Inflammatory macrophage treated with lipopolysaccharide for 4 hours (primary cell): Measurements from ENCODE around the gene CELA2B.
"Not testable (repeated sequence)": the region's sequence is repeated elsewhere in the genome, so short reads cannot be mapped to it uniquely, and the experiment has no call there.

Experiments used
- DNase-seq: peaks from one replicate; pipeline ENCODE4 v3.0.0-alpha.2; 2020

The CELA2B gene

DNA sequence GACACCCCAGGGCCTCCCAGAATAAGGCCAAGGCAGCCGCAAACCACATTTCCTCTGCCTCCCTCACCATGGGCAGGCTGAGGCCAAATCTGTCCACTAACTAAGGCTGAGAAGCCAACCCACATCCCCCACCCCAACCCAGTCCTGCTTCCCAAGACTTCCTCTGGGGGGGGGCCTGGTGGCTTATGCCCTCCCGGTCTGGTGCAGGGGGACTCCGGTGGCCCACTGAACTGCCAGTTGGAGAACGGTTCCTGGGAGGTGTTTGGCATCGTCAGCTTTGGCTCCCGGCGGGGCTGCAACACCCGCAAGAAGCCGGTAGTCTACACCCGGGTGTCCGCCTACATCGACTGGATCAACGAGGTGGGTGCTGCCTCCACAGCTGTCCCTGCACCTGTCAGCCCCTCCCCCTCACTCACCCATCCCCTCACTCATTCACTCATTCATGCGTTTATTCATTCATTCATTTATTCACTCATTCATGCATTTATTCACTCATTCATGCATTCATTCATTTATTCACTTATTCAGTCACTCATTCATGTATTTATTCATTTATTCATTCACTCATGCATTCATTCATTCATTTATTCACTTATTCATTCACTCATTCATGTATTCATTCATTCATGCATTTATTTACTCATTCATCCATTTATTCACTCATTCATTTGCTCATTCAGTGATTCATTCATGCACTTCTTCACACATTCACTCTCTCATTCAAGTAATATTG, 30.3 kb upstream of the CELA2B start:
- no peak for DNase-seq

- no peak for DNase-seq
These were observed 29.7 kb upstream of the CELA2B start for GRCh38 chr1:15446212-15446611.

GRCh38 chr1:15448877-15449462, 26.9 kb upstream of the CELA2B start:
- no peak for DNase-seq

- DNase-seq: no peak
These were observed 26.3 kb upstream of the CELA2B start for GRCh38 chr1:15449567-15449966.

DNA sequence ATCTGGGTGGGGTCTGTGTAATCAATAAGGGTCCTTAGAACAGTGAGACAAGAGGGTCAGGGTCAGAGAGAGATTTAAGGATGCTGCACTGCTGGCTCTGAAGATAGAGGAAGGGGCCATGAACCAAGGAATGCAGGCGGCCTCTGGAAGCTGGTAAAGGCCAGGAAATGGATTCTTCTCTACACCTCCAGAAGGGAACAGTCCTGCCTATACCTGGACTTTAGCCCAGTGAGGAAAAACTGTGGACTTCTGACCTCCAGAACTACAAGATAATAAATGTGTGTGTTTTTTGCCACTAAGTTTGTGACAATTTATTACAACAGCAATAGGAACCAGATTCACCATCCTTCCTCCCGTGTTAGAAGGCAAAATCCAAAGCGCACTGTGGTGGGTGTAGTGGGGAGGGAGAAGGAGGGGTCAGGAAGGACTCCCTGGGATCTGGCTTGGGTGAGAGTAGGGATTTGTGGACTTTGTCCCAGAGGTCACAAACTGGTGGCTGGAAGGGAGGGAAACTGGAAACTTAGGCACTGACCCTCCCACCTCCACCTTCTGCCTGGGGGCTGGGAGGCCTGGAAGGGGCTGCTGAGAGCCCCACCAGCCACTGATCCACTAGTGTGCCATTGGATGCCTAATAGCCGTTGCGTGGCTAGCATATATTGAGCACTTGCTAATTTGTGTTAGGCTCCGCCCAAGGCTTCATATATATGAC, 24.7 kb upstream of the CELA2B start:
- DNase-seq: no peak

GRCh38 chr1:15452216-15452615, 23.7 kb upstream of the CELA2B start:
- DNase-seq: no peak

DNA sequence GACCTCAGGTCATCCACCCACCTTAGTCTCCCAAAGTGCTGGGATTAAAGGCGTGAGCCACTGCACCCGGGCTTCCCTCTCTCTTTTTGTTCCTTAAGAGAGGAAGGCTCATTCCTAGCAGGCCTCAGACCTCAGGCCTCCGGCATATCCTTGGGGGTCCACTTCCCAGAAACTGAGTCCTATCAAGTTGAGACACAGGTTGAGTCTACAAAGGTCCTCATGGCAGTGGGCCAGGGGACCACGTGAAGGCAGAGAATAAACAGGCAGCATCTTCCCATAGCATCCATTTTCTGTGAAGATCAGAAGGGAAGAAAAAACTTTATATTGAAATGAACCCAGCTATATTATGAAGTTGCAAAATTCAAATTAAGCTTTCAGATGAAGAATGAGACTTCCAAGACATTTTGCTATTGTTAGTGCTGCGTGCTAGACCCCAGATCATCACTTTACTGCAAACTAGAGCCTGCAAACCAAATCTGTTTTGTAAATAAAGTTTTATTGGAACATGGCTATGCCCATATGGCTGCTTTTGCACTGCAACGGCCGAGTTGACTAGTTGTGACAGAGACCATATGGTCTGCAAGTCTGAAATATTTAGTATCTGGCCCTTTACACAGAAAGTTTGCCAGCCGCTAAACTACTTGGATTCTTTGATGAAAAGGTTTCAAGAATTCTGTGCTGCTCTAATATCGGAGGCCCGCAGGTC, 22.9 kb upstream of the CELA2B start:
- DNase-seq: no peak

GRCh38 chr1:15453734-15454133, 22.2 kb upstream of the CELA2B start:
- DNase-seq: no peak

DNA sequence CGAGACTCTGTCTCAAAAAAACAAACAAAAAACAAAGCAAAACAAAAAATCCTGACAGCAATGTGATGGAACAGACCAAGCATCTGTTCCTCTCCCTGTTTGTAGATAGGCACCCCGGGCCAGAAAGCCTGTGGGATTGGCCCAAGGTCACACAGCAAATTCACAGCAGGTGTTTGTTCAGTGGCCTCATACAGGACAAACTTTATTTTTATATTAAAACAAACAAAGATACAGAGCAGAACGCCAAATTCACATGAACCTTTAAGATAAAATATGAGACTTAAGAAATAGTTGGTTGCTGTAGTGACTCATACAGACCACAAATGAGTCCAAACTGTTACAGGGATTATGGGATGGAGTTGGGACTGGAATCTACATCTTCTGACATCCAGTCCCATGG, 21.6 kb upstream of the CELA2B start:
- no peak for DNase-seq

DNA sequence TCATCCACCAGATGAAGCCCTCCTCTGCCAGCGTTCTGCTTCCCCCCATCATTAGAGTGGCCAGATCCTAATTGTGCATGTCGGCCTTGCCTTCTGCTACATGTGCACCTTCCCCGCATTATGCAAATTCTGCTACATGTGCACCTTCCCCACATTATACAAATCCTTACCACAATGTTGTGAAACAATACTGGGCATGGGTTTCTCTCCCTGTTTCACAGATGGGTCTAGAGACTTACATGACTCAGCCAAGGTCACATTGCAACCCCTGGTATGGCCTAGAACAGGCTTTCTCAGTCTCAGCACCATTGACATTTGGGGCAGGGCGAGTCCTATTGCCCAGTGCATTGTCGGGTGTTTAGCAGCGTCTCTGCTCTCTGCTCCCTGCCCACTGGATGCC, 20.4 kb upstream of the CELA2B start:
- peak; percentile 87 for DNase-seq

GRCh38 chr1:15456313-15456954, 19.5 kb upstream of the CELA2B start, which contains the start of gene CELA2A:
TSS of gene CELA2A (plus strand) at chr1:15456732. CDS start at chr1:15456754, 22 bp downstream.
- no peak for DNase-seq

- no peak for DNase-seq
These were observed 18.3 kb upstream of the CELA2B start for GRCh38 chr1:15457585-15457984.

- DNase-seq: not testable (repeated sequence)
These were observed 17.5 kb upstream of the CELA2B start for GRCh38 chr1:15458388-15458787.

DNA sequence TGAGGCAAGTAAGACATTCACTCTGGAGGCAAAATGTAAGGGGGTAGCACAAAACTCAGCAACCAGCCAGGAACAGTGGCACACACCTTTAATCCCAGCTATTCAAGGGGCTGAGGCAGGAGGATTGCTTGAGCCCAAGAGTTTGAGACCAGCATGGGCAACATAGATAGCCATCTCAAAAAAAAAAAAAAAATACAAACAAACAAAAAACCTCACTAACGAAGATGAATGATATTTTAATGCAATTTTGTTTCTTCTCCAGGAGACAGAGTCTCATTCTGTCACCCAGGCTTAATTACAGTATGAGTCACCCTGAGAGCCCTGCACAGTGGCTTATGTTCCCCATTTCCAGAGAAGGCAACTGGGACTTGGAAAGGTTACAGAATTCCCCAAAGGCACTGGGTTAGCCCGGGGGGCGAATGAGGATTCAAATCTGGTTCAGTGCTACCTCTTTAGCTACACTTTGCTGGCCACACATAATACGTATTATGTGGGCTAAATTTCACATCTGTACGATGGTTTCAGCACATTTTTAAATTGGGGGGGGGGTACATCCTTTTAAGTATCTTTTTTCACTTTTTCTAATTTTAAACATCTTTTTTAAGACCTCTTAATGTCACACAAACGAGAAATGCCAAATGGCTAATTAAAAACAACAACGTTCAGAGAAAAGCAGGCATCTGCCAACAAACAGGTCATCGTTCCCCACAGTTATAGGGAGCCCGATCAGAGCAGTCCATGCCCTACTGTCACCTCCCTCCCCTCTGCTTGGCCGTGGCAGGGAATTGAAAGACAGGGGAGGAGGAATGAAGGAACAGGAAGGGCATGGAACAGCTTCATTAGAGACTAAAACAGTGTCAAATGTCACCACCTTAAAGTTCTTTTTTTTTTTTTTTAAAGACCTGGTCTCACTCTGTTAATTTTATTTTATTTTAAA, 15.9 kb upstream of the CELA2B start:
- peak; percentile 77 for DNase-seq

DNA sequence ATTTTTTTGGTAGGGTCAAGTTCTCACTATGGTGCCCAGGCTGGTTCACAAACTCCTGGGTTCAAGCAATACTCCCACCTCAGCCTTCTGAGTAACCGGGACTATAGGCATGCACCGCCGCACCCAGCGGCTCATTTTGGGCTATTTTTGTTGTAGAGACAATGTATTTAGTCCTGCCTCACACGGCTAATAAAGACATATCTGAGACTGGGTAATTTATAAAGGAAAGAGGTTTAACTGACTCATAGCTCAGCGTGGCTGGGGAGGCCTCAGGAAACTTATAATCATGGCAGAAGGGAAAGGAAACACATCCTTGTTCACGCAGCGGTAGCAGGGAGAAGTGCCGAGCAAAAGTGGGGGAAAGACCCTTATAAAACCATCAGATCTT, 15.2 kb upstream of the CELA2B start:
- DNase-seq: no peak

DNA sequence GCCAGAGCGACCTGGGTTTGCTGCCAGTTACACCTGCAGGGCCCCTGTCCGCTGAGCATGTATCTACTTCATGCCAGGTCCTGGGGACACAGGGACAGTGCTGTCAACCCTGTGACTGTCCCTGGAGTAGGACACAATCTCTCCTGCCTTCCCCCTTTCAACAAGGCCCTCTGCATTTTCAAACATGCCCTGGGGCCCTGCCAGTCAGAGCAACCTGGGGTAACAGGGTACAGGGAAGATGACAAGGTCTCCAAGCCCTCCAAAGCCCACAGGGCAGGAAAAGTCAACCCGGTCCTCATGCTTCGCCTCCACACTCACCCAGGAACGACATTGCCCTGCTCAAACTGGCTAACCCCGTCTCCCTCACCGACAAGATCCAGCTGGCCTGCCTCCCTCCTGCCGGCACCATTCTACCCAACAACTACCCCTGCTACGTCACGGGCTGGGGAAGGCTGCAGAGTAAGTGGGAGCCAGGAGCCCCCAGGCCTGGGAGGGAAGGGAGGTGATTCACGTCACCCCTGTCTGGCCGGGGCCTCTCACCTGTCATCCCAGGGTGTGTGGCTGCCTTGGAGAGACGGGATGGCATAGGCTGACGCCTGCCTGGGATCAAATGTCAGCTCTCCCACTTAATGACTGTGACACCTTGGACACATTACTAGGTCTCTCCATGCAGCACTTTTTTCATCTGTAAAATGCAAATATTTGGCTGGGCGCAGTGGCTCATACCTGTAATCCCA, 12.7 kb upstream of the CELA2B start:
- DNase-seq: not testable (repeated sequence)

DNA sequence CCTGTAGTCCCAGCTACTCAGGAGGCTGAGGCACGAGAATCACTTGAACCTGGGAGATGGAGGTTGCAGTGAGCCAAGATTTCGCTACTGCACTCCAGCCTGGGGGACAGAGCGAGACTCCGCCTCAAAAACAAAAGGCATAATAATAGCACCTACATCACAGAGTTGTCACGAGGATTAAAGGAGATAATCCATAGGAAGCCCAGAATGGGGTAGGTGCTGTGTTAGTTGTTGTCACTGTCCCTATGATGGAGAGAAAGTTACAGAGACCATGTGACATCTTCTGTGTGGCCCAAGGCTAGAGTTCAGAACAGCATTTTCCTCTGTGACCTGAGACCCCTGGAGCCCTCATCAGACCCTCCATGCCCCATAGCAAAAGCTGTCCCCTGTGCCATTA, 12.0 kb upstream of the CELA2B start:
- DNase-seq: not testable (repeated sequence)

- peak; percentile 72 for DNase-seq
These were observed 10.2 kb upstream of the CELA2B start for GRCh38 chr1:15465674-15466073.

GRCh38 chr1:15466955-15467625, 8.8 kb upstream of the CELA2B start:
- not testable (repeated sequence) for DNase-seq

DNA sequence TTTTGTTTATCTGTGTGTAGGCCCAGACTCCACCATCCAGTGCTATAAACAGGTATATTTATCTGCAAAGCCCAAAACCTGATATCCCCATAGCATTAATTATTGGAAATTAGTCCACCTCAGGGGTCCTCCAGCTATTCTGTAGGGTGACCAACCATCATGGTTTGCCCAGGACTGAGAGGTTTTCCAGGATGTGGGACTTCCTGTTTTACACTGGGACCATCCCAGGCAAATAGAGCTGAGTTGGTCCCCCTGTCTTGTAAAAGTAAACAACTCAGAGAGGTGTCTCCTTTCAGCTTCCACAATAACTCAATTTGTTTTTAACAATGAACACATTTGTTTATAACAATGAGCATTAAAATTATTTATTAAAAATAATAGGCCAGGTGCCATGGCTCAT, 7.8 kb upstream of the CELA2B start:
- no peak for DNase-seq
